ENCODE measurements around the gene C3orf49.

C3orf49 gene

GRCh38 chr3:63869940-63870614 lies 51.0 kb downstream of the C3orf49 start:
- CTCF ChIA-PET: no interaction called here
- DNase-seq (ENCODE audit: extremely low spot score): no peak
- POLR2A ChIA-PET: interaction anchor here (1.6 kb wide), 1 partner anchor 42 kb away, joined by 5 read pairs; the partner anchor contains the start of gene SCAANT1

GRCh38 chr3:63870615-63871005 lies 51.5 kb downstream of the C3orf49 start:
- DNase-seq (ENCODE audit: extremely low spot score): no peak
- TF ChIP-seq NFRKB (IDR thresholded peaks at IDR 0.05): no peak
- no peak for TF ChIP-seq CTBP1 (IDR thresholded peaks at IDR 0.05; ENCODE audit: borderline replicate concordance)
- TF ChIP-seq TARDBP (IDR thresholded peaks at IDR 0.05): no peak
- no peak for TF ChIP-seq L3MBTL2 (conservative IDR thresholded peaks at IDR 0.05)
- TF ChIP-seq HDGF (IDR thresholded peaks at IDR 0.05; ENCODE audit: borderline replicate concordance): no peak
- no peak for TF ChIP-seq FOXA1 (IDR thresholded peaks at IDR 0.05)
- TF ChIP-seq LEF1 (IDR thresholded peaks at IDR 0.05; ENCODE audit: borderline replicate concordance): no peak
- TF ChIP-seq SP1 (IDR thresholded peaks at IDR 0.05): no peak
- TF ChIP-seq FOXM1 (IDR thresholded peaks at IDR 0.05; ENCODE audit: borderline replicate concordance): no peak
- TF ChIP-seq FOXK2 (IDR thresholded peaks at IDR 0.05): no peak
- TF ChIP-seq ZNF384 (IDR thresholded peaks at IDR 0.05): no peak
- no peak for TF ChIP-seq SUZ12 (IDR thresholded peaks at IDR 0.05)
- no peak for TF ChIP-seq ARNT (IDR thresholded peaks at IDR 0.05)
- ChIA-PET POLR2A (interaction anchor here (1.6 kb wide), 1 partner anchor 41 kb away, joined by 5 read pairs; the partner anchor contains the start of gene SCAANT1), CTCF (no interaction called here)

More at GRCh38 chr3:63869940-63870614, 51.0 kb downstream of the C3orf49 start:
- no peak for TF ChIP-seq ELF4 (IDR thresholded peaks at IDR 0.05)
- no peak for TF ChIP-seq ZNF384 (IDR thresholded peaks at IDR 0.05)
- no peak for TF ChIP-seq CTBP1 (IDR thresholded peaks at IDR 0.05; ENCODE audit: borderline replicate concordance)
- no peak for TF ChIP-seq TARDBP (IDR thresholded peaks at IDR 0.05)
- no peak for TF ChIP-seq HDGF (IDR thresholded peaks at IDR 0.05; ENCODE audit: borderline replicate concordance)
- no peak for TF ChIP-seq BHLHE40 (IDR thresholded peaks at IDR 0.05; ENCODE audit: borderline replicate concordance)
- TF ChIP-seq SP1 (IDR thresholded peaks at IDR 0.05): no peak

- ChIA-PET POLR2A (no interaction called here), CTCF (no interaction called here)
- no peak for TF ChIP-seq ELF4 (IDR thresholded peaks at IDR 0.05)
- TF ChIP-seq ARNT (IDR thresholded peaks at IDR 0.05): no peak
- no peak for TF ChIP-seq CTBP1 (IDR thresholded peaks at IDR 0.05; ENCODE audit: borderline replicate concordance)
- no peak for TF ChIP-seq TARDBP (IDR thresholded peaks at IDR 0.05)
- no peak for TF ChIP-seq LEF1 (IDR thresholded peaks at IDR 0.05; ENCODE audit: borderline replicate concordance)
- no peak for TF ChIP-seq HDGF (IDR thresholded peaks at IDR 0.05; ENCODE audit: borderline replicate concordance)
- no peak for TF ChIP-seq PKNOX1 (IDR thresholded peaks at IDR 0.05)
- TF ChIP-seq FOXA1 (IDR thresholded peaks at IDR 0.05): no peak
- no peak for TF ChIP-seq NFRKB (IDR thresholded peaks at IDR 0.05)
- no peak for TF ChIP-seq SUZ12 (IDR thresholded peaks at IDR 0.05)
- no peak for TF ChIP-seq FOXM1 (IDR thresholded peaks at IDR 0.05; ENCODE audit: borderline replicate concordance)
- no peak for TF ChIP-seq SP1 (IDR thresholded peaks at IDR 0.05)
- DNase-seq (ENCODE audit: extremely low spot score): no peak
Observed at GRCh38 chr3:63872135-63872924, 53.2 kb downstream of the C3orf49 start.

GRCh38 chr3:63874769-63875168 lies 55.7 kb downstream of the C3orf49 start:
- no peak for DNase-seq (ENCODE audit: extremely low spot score)
- ChIA-PET CTCF (no interaction called here), POLR2A (no interaction called here)
- no peak for TF ChIP-seq ZNF384 (IDR thresholded peaks at IDR 0.05)
- no peak for TF ChIP-seq L3MBTL2 (conservative IDR thresholded peaks at IDR 0.05)
- TF ChIP-seq LEF1 (IDR thresholded peaks at IDR 0.05; ENCODE audit: borderline replicate concordance): no peak
- no peak for TF ChIP-seq FOXM1 (IDR thresholded peaks at IDR 0.05; ENCODE audit: borderline replicate concordance)
- no peak for TF ChIP-seq HDGF (IDR thresholded peaks at IDR 0.05; ENCODE audit: borderline replicate concordance)
- no peak for TF ChIP-seq PKNOX1 (IDR thresholded peaks at IDR 0.05)
- TF ChIP-seq ARNT (IDR thresholded peaks at IDR 0.05): no peak
- TF ChIP-seq BHLHE40 (IDR thresholded peaks at IDR 0.05; ENCODE audit: borderline replicate concordance): no peak
- TF ChIP-seq FOXK2 (IDR thresholded peaks at IDR 0.05): no peak
- TF ChIP-seq NFRKB (IDR thresholded peaks at IDR 0.05): no peak
- no peak for TF ChIP-seq TARDBP (IDR thresholded peaks at IDR 0.05)

- TF ChIP-seq FOXM1 (IDR thresholded peaks at IDR 0.05; ENCODE audit: borderline replicate concordance) (no peak), PKNOX1 (IDR thresholded peaks at IDR 0.05) (peak; percentile 35; the same call in 1 of the 2 replicates)
- ChIA-PET POLR2A (interaction anchor here (0.7 to 2.5 kb wide), 2 partner anchors 9 to 12 kb away, joined by 4 to 8 read pairs; partner anchors contain the start of genes ATXN7 and THOC7), CTCF (interaction anchor here (0.6 kb wide), 1 partner anchor 1881 kb away, joined by 3 read pairs; no protein-coding TSS in a partner anchor)
- no peak for DNase-seq (ENCODE audit: extremely low spot score)
Observed at GRCh38 chr3:63875510-63875909, 56.4 kb downstream of the C3orf49 start.

GRCh38 chr3:63876260-63876659 lies 57.2 kb downstream of the C3orf49 start:
- ChIA-PET CTCF (no interaction called here), POLR2A (interaction anchor here (0.7 to 2.5 kb wide), 2 partner anchors 8 to 12 kb away, joined by 4 to 8 read pairs; partner anchors contain the start of genes ATXN7 and THOC7)
- TF ChIP-seq TARDBP (IDR thresholded peaks at IDR 0.05): no peak
- no peak for TF ChIP-seq NFRKB (IDR thresholded peaks at IDR 0.05)
- TF ChIP-seq HDGF (IDR thresholded peaks at IDR 0.05; ENCODE audit: borderline replicate concordance): no peak
- TF ChIP-seq ELF4 (IDR thresholded peaks at IDR 0.05): no peak
- no peak for TF ChIP-seq ARNT (IDR thresholded peaks at IDR 0.05)
- TF ChIP-seq PKNOX1 (IDR thresholded peaks at IDR 0.05): peak; percentile 92
- TF ChIP-seq CTBP1 (IDR thresholded peaks at IDR 0.05; ENCODE audit: borderline replicate concordance): 0 out of 2 replicates have a peak, but pooled peaks have one; percentile 22
- TF ChIP-seq FOXK2 (IDR thresholded peaks at IDR 0.05): no peak
- TF ChIP-seq SP1 (IDR thresholded peaks at IDR 0.05): no peak
- TF ChIP-seq ZNF384 (IDR thresholded peaks at IDR 0.05): no peak
- TF ChIP-seq L3MBTL2 (conservative IDR thresholded peaks at IDR 0.05): no peak
- no peak for TF ChIP-seq FOXA1 (IDR thresholded peaks at IDR 0.05)
- DNase-seq (ENCODE audit: extremely low spot score): no peak
